SU-DHL-6 (cell line): ENCODE data around the gene ADGRD1.

ENCODE experiments used
- H2AFZ ChIP-seq: fragments of 200-600 bp; sonication (generic); 2 replicates; pipeline ENCODE4 v1.6.1; 2014; ENCODE audit warnings: low read depth, mild to moderate bottlenecking, moderate library complexity, mixed read lengths, antibody characterized with exemption, low read length; ENCODE audit not compliant: severe bottlenecking
- H3F3A ChIP-seq: fragments of 200-600 bp; shearing (Covaris generic); 2 replicates; pipeline ENCODE4 v1.6.0; 2016; ENCODE audit warnings: antibody characterized with exemption, mild to moderate bottlenecking; ENCODE audit not compliant: insufficient read depth
- H3K27ac ChIP-seq: fragments of 200-600 bp; sonication (generic); 2 replicates; pipeline ENCODE4 v1.5.1; 2016; ENCODE audit warnings: low read depth, mild to moderate bottlenecking, low read length, moderate library complexity, mixed read lengths
- H3K27me3 ChIP-seq: fragments of 200-600 bp; sonication (generic), shearing (Covaris generic); 2 replicates; pipeline ENCODE4 v1.6.0; 2014; ENCODE audit warnings: mild to moderate bottlenecking, low read length
- H3K36me3 ChIP-seq: fragments of 200-600 bp; sonication (generic); 2 replicates; pipeline ENCODE4 v1.6.1; 2014; ENCODE audit warnings: mild to moderate bottlenecking, low read length, mixed read lengths
- H3K4me2 ChIP-seq: fragments of 300-600, 200-600 bp; shearing (Covaris generic), sonication (generic); 2 replicates; pipeline ENCODE4 v1.6.0; 2014; ENCODE audit warnings: low read length, low read depth, mild to moderate bottlenecking; ENCODE audit not compliant: poor library complexity, severe bottlenecking
- H3K4me3 ChIP-seq: fragments of 200-600 bp; sonication (generic); 2 replicates; pipeline ENCODE4 v1.5.1; 2014; ENCODE audit warnings: antibody characterized with exemption, low read length, mild to moderate bottlenecking, mixed read lengths; ENCODE audit not compliant: insufficient read depth, poor library complexity, severe bottlenecking
- H3K79me2 ChIP-seq: fragments of 200-600 bp; sonication (generic); 2 replicates; pipeline ENCODE4 v1.6.1; 2014; ENCODE audit warnings: mild to moderate bottlenecking, low read length, moderate library complexity; ENCODE audit not compliant: insufficient read depth
- H3K9ac ChIP-seq: fragments of 200-600 bp; sonication (generic); 2 replicates; pipeline ENCODE4 v1.7.0; 2014; ENCODE audit warnings: mild to moderate bottlenecking, low read length
- H3K9me2 ChIP-seq: fragments of 200-600 bp; sonication (generic); replicated peaks from 2 replicates; pipeline ENCODE4 v1.6.1; 2014; ENCODE audit warnings: low read length; ENCODE audit not compliant: insufficient read depth
- H3K9me3 ChIP-seq: fragments of 200-600 bp; sonication (generic); 2 replicates; pipeline ENCODE4 v1.6.1; 2014; ENCODE audit warnings: low read length, mixed read lengths; ENCODE audit not compliant: insufficient read depth
- H4K20me1 ChIP-seq: fragments of 200-600 bp; sonication (generic); 2 replicates; pipeline ENCODE4 v1.6.1; 2014; ENCODE audit warnings: low read depth, mild to moderate bottlenecking, antibody characterized with exemption, low read length, moderate library complexity, mixed read lengths
- EZH2phosphoT487 ChIP-seq: fragments of 200-600 bp; sonication (generic), shearing (Covaris generic); conservative IDR thresholded peaks from 2 replicates; pipeline ENCODE4 v1.6.1; 2018; ENCODE audit warnings: mild to moderate bottlenecking, antibody characterized with exemption, low read length, moderate library complexity, mixed read lengths
- TF ChIP-seq, protein P1 (sequence below): fragments of 200-600 bp; sonication (generic); IDR thresholded peaks from one replicate; pipeline ENCODE4 v1.5.1; 2017; ENCODE audit warnings: antibody characterized with exemption, mild to moderate bottlenecking, low read length, moderate library complexity; ENCODE audit not compliant: insufficient read depth, poor library complexity, severe bottlenecking

Gene ADGRD1

DNA sequence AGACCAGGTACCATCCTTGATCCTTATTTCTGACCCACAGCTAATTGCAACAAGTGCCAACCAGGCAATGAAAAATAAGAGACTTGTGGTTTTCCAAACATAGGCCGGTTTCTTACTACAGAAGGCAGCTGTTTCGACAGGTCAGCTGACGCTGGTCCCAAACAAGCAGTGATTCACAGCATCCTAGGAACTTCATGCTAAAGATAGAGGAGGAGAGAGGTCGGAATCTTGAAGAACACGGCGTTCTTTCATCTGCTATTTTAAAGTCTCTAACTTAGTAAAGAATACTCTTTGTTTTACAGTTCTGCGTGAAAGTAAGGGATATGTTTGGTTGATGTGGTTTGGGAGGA lies 28.1 kb upstream of the ADGRD1 start:
- TF ChIP-seq, protein P1, sequence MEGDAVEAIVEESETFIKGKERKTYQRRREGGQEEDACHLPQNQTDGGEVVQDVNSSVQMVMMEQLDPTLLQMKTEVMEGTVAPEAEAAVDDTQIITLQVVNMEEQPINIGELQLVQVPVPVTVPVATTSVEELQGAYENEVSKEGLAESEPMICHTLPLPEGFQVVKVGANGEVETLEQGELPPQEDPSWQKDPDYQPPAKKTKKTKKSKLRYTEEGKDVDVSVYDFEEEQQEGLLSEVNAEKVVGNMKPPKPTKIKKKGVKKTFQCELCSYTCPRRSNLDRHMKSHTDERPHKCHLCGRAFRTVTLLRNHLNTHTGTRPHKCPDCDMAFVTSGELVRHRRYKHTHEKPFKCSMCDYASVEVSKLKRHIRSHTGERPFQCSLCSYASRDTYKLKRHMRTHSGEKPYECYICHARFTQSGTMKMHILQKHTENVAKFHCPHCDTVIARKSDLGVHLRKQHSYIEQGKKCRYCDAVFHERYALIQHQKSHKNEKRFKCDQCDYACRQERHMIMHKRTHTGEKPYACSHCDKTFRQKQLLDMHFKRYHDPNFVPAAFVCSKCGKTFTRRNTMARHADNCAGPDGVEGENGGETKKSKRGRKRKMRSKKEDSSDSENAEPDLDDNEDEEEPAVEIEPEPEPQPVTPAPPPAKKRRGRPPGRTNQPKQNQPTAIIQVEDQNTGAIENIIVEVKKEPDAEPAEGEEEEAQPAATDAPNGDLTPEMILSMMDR = no peak
- TF ChIP-seq EZH2phosphoT487 = no peak
- H3K27ac ChIP-seq = no peak overlapping the region

DNA sequence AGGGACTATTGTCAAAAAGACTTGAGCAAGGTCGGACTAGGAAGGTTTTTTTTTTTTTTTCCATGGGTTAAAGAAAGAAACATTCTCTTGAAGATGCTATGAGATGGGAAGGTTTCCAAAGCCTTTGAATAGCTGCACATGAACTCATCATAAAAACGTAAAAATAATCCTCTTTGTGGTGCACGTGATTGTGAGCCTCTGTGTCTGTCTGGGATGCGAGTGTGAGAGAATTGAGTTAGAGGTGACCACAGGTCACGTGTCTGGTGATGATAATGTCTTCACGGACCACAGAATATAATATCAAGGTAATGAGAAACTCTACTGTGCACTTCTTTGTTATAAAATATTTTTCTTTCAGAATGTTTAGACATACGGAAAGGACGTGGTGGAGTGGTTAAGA lies 24.3 kb upstream of the ADGRD1 start:
- H3F3A ChIP-seq = no peaks in the 10 kb centered on the region
- H3K9ac ChIP-seq = no peak overlapping the region
- no peak overlapping the region for H3K27ac ChIP-seq
- H3K9me2 ChIP-seq = no peaks in the 10 kb centered on the region
- no peak for TF ChIP-seq EZH2phosphoT487
- TF ChIP-seq, protein P1 = no peak
- no peaks in the 10 kb centered on the region for H4K20me1 ChIP-seq
- no peaks in the 10 kb centered on the region for H3K36me3 ChIP-seq
- no peaks in the 10 kb centered on the region for H3K27me3 ChIP-seq
- no peaks in the 10 kb centered on the region for H3K79me2 ChIP-seq
- H3K4me2 ChIP-seq = no peak overlapping the region
- H3K9me3 ChIP-seq = no peaks in the 10 kb centered on the region
- no peak overlapping the region for H3K4me3 ChIP-seq
- H2AFZ ChIP-seq = no peak overlapping the region

More for the DNA sequence above, 28.1 kb upstream of the ADGRD1 start:
- Histone ChIP-seq H2AFZ (no peak overlapping the region), H3F3A (no peaks in the 10 kb centered on the region), H3K4me3 (no peak overlapping the region), H3K79me2 (no peaks in the 10 kb centered on the region), H3K4me2 (no peak overlapping the region), H3K36me3 (no peaks in the 10 kb centered on the region), H4K20me1 (no peaks in the 10 kb centered on the region), H3K9ac (no peak overlapping the region), H3K9me3 (no peaks in the 10 kb centered on the region), H3K27me3 (no peaks in the 10 kb centered on the region), H3K9me2 (no peaks in the 10 kb centered on the region)

GRCh38 chr12:130932061-130932930 lies 21.4 kb upstream of the ADGRD1 start:
- Histone ChIP-seq H3F3A (no peaks in the 10 kb centered on the region), H3K36me3 (no peaks in the 10 kb centered on the region), H3K27me3 (no peaks in the 10 kb centered on the region), H3K9me3 (no peaks in the 10 kb centered on the region), H3K4me2 (no peak overlapping the region), H3K79me2 (no peaks in the 10 kb centered on the region), H4K20me1 (no peaks in the 10 kb centered on the region), H3K4me3 (no peak overlapping the region), H3K9ac (no peak overlapping the region), H3K27ac (no peak overlapping the region), H2AFZ (no peak overlapping the region), H3K9me2 (no peaks in the 10 kb centered on the region)
- TF ChIP-seq, protein P1 = no peak
- no peak for TF ChIP-seq EZH2phosphoT487
